ENCODE results near the gene TRIM29.

Gene TRIM29

GRCh38 chr11:120108154-120108784 is 29.6 kb downstream of the TRIM29 start:
- in situ Hi-C loops (cut with MboI; ENCODE audit: low pct_unique_long_range_greater_than_20kb, low sequenced_read_pairs): loop anchor here (25.0 kb wide), 1 partner anchor 621 kb away; no protein-coding TSS in a partner anchor
- peak; percentile 66 for DNase-seq

DNA sequence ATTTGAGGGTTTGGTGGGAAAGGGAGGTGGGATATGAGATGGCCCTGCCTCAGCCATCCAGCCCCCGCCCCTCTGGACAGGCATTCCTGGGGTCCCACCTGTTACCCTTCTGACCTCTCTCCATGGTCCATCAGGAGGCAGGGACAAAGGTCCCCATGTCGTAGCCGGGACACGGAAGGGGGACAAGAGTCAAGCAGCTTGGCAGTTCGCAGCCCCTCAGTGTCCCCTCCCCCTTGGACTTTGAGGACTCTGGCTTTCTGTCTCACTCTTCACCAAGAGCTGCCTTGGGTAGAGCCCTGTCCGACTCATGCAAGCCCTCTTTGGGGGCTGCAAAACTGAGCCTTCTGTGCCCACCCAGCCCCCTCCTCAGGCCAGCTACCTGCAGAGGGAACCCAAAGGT is 30.2 kb downstream of the TRIM29 start:
- in situ Hi-C loops (cut with MboI; ENCODE audit: low pct_unique_long_range_greater_than_20kb, low sequenced_read_pairs): loop anchor here (25.0 kb wide), 1 partner anchor 620 kb away; no protein-coding TSS in a partner anchor
- no peak for DNase-seq

DNA sequence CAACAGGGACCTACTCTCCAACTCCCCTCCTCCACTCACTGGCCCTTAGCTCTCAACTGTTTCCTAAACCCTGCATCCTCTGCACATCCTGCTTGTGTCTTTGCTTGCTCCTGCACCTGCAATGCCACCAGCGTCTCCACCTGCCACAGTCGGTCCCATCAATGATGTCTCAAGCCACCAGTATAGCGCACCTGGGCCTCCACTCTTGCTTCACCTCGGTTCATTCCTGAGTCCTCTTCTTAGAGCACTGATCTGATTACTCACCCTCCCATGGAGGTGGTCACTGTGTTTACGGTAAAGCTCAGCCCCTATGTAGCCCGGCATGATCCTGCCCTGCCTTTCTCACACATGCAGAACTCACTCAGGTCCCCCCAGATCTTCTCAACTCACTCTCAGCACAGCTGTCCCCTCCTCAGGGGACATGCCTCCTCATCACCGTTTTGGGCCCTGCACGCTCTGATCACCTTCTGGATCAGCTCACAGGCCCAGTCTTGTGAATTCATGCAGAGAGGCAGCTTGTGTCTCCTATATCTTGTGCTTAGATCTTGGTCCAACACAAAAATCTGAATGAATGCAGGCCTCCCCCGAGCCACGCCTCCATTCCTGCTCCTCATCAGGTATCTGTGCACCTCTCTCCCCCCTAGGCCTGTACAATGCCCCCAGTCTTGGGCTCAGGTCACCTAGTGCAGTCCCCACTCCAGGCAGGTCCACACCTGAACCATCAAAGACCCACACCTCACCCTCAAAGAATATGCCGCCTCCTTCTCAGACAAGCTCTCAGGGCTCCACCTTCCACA is 31.4 kb downstream of the TRIM29 start:
- in situ Hi-C loops (cut with MboI; ENCODE audit: low pct_unique_long_range_greater_than_20kb, low sequenced_read_pairs): loop anchor here (25.0 kb wide), 1 partner anchor 619 kb away; no protein-coding TSS in a partner anchor
- DNase-seq: no peak

GRCh38 chr11:120105576-120105975 is 32.3 kb downstream of the TRIM29 start:
- in situ Hi-C loops (cut with MboI; ENCODE audit: low pct_unique_long_range_greater_than_20kb, low sequenced_read_pairs): loop anchor here (25.0 kb wide), 1 partner anchor 618 kb away; no protein-coding TSS in a partner anchor
- DNase-seq: no peak

- in situ Hi-C loops (cut with MboI; ENCODE audit: low pct_unique_long_range_greater_than_20kb, low sequenced_read_pairs): loop anchor here (25.0 kb wide), 1 partner anchor 617 kb away; no protein-coding TSS in a partner anchor
- no peak for DNase-seq
Measured at GRCh38 chr11:120104041-120104565, 33.8 kb downstream of the TRIM29 start.

DNA sequence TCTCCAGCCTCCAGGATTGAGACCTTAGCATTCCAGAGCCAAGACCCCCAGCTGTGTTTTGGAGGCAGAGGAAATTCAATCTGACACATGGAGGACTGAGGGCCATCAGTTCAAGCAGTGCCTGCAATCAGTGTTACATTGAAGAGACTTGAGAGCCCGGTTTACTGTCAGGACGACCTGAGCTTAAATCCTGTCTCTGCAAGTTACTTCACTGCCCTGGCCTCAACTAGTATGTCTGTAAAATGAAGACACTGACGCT is 35.1 kb downstream of the TRIM29 start:
- DNase-seq: no peak
- in situ Hi-C loops (cut with MboI; ENCODE audit: low pct_unique_long_range_greater_than_20kb, low sequenced_read_pairs): loop anchor here (25.0 kb wide), 1 partner anchor 615 kb away; no protein-coding TSS in a partner anchor

GRCh38 chr11:120102050-120102863 is 35.7 kb downstream of the TRIM29 start:
- no peak for DNase-seq
- in situ Hi-C loops (cut with MboI; ENCODE audit: low pct_unique_long_range_greater_than_20kb, low sequenced_read_pairs): loop anchor here (25.0 kb wide), 1 partner anchor 615 kb away; no protein-coding TSS in a partner anchor

- in situ Hi-C loops (cut with MboI; ENCODE audit: low pct_unique_long_range_greater_than_20kb, low sequenced_read_pairs): no loop called here
- no peak for DNase-seq
Measured at GRCh38 chr11:120098503-120099020, 39.4 kb downstream of the TRIM29 start.

DNA sequence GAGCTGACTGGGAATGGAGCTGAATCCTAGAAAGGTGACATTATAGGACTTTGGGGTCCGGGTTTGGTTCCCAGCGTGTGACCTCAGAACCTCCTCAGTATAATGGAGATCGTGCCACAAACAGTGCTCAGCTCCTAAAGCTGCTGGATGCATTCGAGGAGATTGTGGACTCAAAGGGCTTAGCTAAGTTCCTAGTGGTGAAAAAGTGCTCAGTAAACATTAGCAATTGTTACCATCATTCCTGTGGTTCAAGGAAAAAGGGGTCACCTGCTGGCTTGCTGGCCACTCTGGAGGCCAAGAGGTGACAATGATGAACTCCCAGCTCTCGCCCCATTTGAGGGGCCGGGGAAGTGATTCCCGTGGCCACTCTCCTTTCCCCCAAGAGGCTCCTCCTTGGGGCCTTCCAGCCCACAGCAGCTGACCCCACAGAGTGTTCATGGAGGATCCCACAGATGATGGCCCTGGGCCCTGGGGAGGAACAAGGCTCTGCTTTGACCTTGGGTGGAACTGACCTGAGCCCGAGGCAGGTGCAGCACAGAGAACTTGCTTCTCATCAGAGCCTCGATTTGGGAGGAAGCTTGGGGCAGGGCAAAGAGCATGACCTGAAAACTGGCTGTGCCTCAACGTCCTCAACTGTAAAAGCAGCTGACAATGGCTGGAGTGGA is 40.1 kb downstream of the TRIM29 start:
- DNase-seq: no peak
- in situ Hi-C loops (cut with MboI; ENCODE audit: low pct_unique_long_range_greater_than_20kb, low sequenced_read_pairs): no loop called here

GRCh38 chr11:120096369-120097191 is 41.3 kb downstream of the TRIM29 start:
- in situ Hi-C loops (cut with MboI; ENCODE audit: low pct_unique_long_range_greater_than_20kb, low sequenced_read_pairs): no loop called here

GRCh38 chr11:120095516-120095915 is 42.4 kb downstream of the TRIM29 start:
- in situ Hi-C loops (cut with MboI; ENCODE audit: low pct_unique_long_range_greater_than_20kb, low sequenced_read_pairs): no loop called here
- no peak for DNase-seq

More at GRCh38 chr11:120096369-120097191, 41.3 kb downstream of the TRIM29 start:
- DNase-seq: no peak

GRCh38 chr11:120091701-120092100 is 46.2 kb downstream of the TRIM29 start:
- in situ Hi-C loops (cut with MboI; ENCODE audit: low pct_unique_long_range_greater_than_20kb, low sequenced_read_pairs): no loop called here
- DNase-seq: no peak

DNA sequence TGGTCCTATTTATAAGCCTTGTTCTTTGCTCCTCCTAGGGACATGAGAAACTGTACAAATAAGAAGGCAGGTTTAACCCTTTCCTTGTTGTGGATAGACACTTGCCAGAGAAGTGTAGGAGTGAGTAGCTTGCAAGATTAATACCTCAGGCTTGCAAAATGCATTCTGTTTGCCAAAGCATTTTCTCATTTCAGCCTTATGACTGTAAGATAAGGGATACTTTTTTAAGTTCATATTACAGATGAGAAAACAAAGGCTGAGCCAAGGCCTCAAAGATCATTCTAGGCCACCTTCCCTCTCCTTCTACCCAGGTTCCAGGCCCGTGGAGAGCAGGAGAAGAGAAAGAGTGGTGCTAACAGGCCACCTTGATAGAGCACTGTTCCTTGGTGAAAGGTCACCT is 46.8 kb downstream of the TRIM29 start:
- in situ Hi-C loops (cut with MboI; ENCODE audit: low pct_unique_long_range_greater_than_20kb, low sequenced_read_pairs): no loop called here

GRCh38 chr11:120090411-120090810 is 47.5 kb downstream of the TRIM29 start:
- in situ Hi-C loops (cut with MboI; ENCODE audit: low pct_unique_long_range_greater_than_20kb, low sequenced_read_pairs): no loop called here
- DNase-seq: no peak

More for the DNA sequence above, 46.8 kb downstream of the TRIM29 start:
- no peak for DNase-seq

DNA sequence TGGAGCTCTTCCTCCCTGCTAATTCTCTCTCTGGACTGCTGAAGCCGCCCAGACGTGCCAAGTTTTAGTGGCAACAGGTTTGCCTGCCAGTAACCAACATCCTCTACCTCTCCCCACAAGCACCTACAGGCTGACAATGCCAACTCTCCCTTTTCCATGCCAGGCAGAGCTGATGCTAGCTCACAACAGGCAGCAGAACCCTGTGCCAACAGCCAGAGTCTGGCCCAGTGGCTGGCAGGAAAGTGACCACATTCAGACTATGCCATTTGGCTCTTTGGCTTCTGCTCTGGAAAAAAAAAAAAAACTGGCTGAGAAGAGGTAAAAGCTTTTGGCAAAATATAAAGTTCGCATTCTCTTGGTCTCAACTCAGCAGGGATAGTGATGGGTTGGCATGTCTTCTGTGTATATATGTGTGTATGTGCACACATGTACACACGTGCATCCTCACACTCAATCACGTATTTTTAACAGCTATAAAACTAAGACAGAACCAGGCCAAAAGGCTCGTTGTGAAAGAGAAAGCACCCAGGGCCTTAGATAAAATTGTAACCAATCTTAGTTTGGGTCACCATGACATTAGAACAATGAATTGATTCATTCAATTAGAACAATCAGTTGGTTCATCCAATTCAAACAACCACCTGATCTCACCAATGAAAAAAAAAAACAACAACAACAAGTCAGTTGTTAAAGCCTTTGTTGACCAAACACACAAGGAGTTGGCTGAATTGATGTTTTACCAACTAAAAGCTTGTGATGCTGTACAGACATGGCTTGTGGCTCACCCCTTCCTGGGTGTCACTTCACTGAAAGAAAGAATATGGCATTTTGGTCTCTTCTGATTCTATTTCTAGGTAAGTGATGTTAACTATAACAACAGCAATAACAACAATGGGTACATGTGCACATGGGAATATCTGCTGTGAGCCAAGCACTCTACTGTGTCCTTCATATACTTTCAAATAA is 48.6 kb downstream of the TRIM29 start:
- DNase-seq: no peak
- in situ Hi-C loops (cut with MboI; ENCODE audit: low pct_unique_long_range_greater_than_20kb, low sequenced_read_pairs): no loop called here

DNA sequence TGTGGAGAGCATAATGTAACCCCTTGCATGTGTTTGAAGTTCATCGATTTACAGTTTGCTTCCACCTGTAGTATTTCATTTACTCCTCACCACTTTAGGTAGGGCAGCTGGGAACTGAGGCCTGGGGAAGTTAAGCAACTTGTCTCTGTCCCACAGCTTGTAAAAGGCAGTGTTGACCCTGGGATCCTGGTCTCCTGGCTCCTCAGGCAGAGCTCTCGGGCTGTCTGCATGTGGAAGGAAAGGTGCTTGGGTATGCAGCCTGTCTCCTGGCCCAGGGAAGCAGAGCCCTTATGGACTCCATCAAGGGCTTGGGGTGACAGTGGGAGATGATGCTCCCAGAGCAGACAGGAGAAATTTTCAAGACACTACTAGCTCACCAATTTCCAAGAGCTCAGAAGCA is 49.9 kb downstream of the TRIM29 start:
- in situ Hi-C loops (cut with MboI; ENCODE audit: low pct_unique_long_range_greater_than_20kb, low sequenced_read_pairs): no loop called here

GRCh38 chr11:120086651-120087050 is 51.3 kb downstream of the TRIM29 start:
- in situ Hi-C loops (cut with MboI; ENCODE audit: low pct_unique_long_range_greater_than_20kb, low sequenced_read_pairs): no loop called here
- no peak for DNase-seq

More for the DNA sequence above, 49.9 kb downstream of the TRIM29 start:
- DNase-seq: no peak
